Measurements from ENCODE around the gene CPED1.
"Not testable (repeated sequence)": the region's sequence is repeated elsewhere in the genome, so short reads cannot be mapped to it uniquely, and the experiment has no call there.

The CPED1 gene

DNA sequence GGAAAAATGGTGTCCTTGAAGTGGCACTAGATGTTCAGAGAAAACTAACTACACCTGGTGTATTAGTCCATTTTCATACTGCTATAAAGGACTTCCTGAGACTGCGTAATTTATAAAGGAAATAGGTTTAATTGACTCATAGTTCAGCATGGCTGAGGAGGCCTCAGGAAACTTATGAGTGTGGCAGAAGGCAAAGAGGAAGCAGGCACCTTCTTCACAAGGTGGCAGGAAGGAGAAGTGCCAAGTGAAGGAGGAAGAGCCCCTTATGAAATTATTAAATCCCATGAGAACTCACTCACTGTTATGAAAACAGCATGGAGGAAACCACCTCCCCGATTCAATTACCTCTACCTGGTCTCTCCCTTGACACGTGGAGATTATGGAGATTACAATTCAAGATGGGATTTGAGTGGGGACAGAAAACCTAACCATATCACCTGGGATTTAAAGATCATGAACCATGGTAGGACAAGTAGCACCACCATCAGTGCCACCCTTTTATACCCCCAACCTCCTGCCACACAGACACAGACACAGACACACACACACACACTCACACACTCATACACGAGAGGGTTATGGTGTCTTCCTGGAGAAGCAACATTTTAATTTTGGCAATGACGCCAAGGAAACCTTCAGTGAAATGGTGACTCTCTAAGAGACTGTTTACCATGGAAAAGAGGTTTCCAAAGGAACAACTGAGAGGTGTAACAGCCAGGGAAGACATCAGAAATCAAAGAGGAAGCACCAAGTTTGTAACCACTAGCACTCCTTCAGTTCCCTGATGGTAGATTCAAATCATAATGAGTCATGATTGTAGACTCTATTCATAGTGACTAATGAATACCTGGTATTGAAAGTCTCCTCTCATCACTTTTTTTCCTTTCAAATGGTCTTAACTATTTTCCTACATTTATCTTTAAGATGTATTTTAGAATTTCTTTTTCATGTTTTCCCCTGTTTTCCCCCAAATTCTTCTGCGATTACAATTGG, 298.5 kb downstream of the CPED1 start:
- no peak for DNase-seq (ENCODE audit: low spot score)

DNA sequence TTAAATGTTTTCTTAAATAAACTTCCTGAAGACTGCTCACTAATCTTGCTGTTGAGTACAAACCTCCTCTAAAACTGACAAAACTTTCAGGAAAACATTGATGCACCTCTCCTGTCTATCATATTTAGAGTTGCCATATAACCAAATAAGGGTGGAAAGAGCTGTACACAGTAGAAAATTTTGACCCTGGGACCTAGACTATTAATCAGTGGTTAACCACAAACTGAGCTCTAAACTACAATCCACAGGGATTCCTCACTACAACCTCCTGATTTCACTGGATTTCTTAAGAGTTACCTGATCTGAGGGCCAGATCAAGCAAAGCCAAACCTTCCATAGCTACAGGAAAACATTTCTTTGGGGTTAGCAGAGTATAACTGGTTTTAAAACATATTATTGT, 300.4 kb downstream of the CPED1 start:
- no peak for DNase-seq (ENCODE audit: low spot score)

DNA sequence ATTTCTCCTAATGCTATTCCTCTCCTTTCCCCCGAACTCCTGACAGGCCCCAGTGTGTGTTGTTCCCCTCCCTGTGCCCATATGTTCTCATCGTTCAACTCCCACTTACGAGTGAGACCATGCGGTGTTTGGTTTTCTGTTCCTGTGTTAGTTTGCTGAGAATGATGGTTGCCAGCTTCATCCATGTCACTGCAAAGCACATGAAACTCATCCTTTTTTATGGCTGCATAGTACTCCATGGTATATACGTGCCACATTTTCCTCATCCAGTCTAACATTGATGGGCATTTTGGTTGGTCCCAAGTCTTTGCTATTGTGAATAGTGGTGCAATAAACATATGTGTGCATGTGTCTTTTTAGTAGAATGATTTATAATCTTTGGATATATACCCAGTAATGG, 301.4 kb downstream of the CPED1 start:
- not testable (repeated sequence) for DNase-seq (ENCODE audit: low spot score)

DNA sequence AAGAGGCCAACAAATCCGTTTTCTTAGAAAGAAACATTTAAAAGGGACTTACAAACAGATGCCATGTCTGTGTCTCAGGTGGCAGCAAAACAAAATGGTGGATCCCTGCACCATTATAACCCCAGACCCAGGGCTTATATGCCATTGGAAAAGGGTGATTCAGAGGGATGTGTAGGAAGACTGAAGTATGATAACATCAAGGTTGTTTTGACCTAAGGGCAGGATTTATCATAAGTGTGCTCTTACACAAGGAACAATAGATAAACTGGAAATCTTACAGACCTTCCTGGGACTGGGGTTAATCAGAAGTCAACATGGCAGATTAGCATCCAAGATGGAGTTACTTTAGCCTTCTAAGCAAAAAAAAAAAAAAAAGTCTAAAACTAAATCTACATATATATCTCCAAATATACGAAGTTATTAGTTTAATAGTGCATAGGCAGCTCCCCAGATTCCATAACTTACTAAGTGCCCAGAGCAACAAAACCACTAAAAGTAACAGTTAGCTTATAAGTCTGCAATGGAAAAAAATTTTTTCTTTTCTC, 306.0 kb downstream of the CPED1 start:
- no peak for DNase-seq (ENCODE audit: low spot score)

DNA sequence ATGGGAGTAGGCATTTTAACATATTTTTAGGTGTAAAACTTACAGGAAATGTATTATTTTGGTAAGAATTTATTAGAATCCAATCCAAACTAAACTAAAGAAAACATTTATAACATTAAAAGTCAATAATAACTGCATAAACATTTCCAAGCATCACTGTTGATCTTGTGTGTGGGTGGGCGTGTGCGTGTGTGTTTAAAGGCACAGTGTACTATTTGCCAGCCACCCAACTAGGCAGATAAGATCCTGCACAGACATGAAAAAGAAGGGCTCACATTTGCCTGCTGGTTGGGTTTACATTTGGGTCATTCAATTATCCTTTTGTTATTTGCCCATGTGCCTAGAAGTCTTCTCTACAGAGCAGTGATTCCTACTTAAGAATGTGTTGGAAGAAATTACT, 309.3 kb downstream of the CPED1 start:
- no peak for DNase-seq (ENCODE audit: low spot score)

DNA sequence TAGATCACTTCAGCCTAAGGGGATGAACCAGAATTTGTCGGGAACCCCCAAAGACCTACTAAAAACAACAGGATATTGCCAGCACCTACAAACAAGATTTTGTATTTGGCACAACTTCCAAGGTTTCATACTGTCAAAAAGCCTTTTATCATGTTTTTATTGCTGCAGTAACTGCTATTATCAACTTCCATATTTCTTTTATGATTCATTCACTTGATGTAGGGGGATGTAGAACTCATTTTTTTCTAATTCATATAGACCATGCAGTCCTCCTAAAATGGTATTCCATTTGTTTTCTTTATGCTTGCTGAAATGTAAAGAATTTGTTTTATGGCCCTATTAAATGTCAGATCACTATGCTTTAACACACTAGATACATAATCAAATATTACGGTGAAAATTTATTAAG, 310.3 kb downstream of the CPED1 start:
- no peak for DNase-seq (ENCODE audit: low spot score)

DNA sequence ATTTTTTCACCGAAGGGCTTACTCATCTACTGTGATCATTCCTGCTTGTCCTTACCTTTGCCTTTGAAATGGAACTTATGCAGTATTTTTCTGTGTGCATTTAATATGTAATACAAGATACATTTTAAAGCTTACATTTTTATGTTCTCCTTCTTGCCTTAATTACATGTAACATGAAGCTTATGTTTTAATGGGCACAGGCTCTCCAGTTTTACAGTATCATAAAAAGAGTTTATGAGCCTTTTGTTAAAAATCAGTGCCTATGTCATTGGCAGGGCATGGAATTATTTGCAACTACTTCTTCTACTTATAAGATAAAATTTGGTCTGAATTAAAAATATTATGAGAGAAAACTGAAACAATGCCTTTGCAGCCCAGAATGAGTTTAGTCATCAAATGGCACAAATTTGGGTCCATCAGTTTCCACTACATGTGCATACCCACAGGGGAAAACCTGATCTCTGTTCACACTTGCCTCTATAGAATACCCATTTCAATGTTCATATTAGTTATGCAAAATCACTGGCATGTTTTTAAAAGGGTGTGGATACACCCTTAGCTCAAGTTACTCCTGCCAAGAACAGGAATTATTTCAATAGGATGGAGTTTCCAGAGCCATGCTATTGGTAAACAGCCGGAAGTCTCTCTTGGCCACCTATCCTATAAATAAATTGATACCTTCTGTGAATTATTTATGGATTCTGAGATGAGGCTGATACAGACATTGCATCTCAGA, 312.3 kb downstream of the CPED1 start:
- no peak for DNase-seq (ENCODE audit: low spot score)

DNA sequence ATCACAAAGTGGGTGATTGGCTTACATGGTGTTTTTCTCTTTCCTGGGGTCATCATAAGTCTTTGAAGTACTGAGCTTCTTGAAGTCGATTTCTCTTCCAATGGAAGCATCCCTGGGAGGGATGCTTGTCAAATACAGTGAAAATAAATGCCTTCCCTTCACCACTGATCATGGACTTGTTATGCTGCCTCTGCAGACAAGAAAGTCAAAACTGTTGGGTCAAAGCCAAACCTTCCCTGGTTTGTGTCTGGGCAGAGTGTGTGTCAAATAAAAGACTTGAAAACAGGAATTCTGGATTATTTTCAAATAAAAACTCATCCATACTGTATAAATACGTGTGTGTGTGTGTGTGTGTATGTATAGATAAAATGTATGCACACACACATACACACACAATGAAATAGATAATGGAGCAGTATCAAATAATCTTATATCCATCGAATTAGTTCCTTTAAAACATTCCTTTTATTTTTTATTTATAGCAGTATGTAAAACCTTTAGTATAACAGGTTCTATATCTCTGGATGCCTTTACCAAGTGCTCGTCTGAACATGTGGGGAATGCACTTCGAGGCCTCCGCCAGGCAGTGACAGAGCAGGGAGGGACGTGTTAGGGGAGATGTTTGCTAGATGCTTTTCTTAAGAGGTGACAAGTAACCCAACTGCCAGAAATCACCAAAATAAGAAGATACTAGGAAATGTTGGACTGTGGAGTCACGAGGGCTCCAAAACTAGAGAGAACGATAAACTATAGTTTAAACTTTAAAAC, 313.1 kb downstream of the CPED1 start:
- DNase-seq (ENCODE audit: low spot score) = no peak

DNA sequence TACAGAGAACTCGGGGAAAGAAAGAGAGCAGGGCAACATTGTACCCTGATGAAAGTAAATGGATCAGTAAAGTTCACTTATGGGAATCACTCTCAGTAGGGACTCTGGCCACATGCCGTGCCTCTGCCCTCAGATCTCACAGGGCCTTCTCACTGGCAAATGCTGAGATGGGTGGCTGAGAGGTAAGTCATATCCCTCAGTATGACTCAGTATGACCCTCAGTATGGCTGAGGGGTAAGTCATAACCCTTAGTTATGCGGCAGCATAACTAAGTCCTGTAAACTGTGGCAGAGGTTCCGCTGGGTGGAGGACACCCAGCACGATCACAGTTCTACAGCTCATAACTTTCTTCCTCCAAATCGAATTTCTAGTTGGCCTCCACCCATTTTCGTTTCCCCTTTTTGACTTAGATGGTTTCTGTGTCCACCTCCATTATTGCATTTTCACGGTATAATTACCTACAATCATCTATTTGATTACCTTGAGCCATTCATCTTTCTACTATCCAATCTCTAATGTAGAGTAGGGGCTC, 313.8 kb downstream of the CPED1 start:
- no peak for DNase-seq (ENCODE audit: low spot score)

DNA sequence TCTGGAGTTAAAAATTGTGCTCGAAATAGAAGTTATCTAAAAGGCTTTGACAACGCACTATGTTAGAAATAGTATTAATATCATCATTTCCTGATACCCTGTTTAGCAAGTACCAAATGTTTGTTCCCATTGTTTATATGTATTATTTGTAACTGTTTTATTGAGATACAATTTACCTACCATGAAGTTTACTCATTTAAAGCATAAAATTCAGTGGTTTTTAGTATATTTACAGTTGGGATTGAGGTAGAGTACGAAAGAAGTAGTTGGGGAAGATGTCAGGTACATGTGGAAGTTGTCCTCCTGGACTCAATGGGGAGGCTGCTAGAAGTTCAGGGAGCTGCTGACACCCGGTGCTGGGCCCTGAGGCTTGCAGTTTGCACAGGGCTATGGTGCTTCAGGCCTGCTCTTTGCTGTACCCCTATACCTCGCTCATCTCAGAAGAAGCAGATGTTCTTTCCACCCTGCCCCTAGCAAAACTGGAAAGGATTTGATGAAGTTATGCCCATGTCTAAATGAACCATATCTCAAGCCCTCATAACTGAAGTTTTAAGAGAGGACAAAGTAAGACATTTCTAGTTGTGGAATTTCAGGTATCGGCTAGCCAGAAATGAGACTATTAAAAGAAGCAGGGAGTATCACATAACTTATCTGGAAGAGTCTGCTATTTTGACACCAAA, 315.1 kb downstream of the CPED1 start:
- no peak for DNase-seq (ENCODE audit: low spot score)

DNA sequence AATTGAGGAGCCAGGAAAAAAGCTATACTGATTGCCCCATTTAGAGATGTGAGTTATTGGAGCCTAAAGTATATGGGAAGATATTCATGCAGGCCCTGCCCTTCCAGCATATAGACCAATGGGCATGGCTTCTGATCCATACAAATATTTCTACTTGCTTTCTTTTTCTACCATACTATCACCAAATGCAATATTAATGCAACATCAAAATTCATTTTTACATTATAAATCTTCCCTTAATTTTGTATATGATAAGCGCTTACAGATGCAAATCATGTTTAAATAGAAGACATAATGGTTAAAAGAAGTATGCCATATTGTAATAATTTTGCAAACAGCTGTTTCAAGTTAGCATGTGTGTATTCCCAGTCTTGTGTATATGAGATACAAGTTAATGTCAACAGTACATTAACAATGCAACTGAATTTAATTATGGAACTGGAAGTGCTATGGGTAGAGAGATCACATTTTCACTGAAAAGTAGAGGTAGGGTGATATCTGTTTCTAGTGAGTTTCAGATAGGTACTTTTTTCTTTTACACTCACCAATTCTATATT, 315.7 kb downstream of the CPED1 start:
- no peak for DNase-seq (ENCODE audit: low spot score)

DNA sequence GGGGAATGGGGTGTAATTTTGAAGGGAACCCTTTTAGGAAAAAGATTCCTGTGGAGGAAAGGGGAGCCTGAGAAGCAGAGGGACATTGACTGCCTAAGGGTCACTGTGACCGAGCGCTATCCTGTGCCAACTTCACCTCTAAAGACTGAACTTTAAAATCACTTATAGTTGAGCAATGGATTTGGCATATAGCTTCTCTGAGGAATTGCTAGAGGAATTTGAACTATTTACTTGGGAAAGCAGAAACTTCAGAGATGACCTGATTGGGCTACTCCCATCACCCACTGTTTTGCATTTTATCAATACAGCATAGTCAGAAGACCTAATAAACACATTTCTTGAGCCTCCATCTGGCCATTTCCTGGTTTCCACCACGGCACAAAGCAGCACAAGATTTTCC, 316.6 kb downstream of the CPED1 start:
- DNase-seq (ENCODE audit: low spot score) = no peak

DNA sequence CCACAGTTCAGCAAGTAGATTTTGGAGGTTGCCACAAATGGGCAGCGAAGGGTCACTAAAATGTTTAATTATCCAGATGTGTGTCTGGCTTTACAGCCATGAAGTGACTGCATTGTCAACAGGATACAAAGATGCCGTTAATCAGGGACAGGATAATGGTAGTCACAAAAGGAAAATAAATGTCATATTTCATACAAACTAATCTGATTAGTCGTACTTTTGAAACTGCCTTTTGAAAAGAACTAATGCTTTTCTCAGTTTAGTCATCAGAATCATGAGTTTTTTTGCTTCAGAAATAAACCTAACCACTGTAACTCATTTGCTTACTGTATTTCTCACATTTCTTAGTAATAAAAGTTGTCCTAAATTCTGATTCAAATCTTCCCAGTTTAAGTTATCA, 318.1 kb downstream of the CPED1 start:
- DNase-seq (ENCODE audit: low spot score) = no peak

DNA sequence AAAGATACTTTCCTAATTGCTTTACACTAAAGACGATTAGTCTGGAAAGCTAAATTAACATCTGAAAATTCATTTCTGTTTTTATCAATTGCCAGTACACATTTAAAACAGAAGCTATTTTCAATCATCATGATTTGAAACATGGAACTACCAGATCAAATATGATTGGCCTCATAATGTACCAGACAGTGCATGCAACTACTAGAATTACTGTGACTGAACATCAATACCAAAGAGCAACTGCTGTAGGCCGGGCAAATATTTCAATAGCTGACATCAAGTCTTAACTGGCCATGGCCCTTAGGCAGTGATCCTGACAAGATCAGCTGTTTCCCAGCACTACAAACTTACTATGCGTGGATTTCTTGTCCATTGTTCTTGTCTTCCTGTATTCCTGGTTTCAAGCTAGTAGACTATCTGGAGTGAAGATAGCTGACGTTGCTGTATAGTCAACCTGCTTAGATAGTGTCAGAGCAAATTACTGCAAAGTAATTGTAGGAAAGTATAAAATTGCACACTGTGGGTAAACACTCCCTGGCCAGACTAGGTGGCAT, 318.6 kb downstream of the CPED1 start:
- DNase-seq (ENCODE audit: low spot score) = no peak

DNA sequence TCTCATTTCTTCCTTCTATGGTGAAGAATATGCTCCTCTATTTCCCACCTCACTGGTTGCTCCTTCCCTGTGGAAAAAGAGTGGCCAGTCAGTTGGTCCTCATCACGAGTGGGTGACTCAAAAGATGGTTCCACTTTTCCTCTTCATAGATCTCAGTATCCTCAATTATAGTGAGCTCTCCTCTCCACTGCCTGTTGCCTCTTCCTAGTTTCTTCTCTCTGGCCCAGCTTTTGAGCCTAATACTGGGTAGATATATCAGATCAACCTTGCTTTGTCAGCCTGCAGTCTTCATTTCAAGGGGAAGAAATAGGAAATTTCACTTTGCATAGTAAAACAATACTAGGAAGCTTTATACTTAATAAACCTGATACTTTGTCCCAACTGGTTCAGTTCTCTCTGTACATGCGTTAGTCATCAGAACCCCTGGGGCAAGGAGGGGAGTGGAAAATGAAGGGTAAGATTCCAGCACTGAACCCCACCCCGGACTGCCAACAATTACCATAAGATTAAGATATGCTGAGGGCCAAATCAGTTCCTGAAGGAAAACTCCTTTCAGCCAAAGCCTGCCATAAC, 324.8 kb downstream of the CPED1 start:
- no peak for DNase-seq (ENCODE audit: low spot score)

DNA sequence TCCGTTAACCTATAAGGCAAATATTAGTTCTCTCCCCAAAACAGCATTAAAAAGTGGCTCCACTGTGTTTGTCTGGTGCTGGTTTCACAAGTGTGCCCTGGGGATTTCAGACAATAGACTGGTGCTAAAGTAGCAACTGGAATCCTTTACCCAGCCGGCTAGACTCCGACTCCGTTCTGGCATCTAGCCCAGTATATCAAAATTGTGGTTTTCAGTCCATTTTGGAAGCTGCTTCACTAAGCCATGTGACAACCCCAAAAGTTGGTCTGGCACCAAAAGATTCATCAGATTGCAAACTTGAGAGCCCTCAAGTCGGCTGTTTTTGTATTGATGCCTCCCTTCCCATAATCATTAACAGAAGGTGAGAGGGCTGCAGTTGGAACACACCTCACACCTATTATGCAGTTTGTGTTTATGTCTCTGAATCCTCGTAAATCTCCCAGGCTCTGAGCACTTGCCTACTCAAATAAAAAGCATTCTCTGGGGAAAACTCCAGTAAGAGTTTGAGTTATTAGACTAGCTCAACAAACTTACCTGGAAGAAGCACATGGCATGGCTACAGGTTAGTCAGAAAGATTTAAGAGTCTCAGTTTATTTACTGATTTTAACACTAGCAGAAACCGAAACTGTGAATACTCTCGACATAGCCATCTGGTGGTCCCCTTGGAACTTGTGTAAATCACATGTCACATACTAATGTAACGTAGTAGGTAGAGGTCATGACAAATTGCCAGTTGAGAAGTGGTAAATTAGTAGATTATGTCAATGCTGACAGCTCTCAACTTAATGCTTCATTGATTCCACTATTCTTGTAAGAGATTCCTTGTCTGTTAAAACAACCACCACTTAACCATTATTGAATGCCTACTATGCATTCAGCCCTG, 325.5 kb downstream of the CPED1 start:
- peak; percentile 51 for DNase-seq (ENCODE audit: low spot score)

DNA sequence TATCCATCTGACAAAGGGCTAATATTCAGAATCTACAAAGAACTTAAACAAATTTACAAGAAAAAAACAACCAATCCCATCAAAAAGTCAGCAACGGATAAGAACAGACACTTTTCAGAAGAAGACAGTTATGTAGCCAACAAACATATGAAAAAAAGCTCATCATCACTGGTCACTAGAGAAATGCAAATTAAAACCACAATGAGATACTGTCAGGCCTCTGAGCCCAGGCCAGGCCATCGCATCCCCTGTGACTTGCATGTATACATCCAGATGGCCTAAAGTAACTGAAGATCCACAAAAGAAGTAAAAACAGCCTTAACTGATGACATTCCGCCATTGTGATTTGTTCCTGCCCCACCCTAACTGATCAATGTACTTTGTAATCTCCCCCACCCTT, 326.7 kb downstream of the CPED1 start:
- not testable (repeated sequence) for DNase-seq (ENCODE audit: low spot score)

DNA sequence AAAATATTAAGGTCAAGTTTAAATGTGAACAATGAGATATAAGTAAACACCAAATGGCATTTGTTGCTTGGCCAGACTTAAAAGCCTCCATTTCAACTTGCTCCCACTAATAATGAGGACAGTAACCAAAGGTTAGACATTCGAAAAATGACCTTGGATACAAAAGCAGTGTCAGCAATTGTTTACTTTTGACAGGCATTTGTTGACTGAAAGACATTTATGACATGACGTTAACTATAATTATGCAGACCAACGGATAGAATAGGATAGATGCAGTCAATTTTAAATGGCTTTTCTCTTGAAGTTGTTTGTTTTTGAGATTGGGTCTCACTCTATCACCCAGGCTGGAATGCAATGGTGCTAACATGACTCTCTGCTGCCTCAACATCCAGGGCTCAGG, 333.9 kb downstream of the CPED1 start:
- DNase-seq (ENCODE audit: low spot score) = no peak
